Activated gamma-delta T cell treated with Interleukin-2 at 50 U/mL for 16 hours (primary cell): ENCODE data around the gene CD300LG.

Experiments
- DNase-seq: peaks from one replicate; pipeline ENCODE4 v3.0.0-alpha.2; 2020

The CD300LG gene

GRCh38 chr17:43907998-43908721 lies 61.2 kb downstream of the CD300LG start:
- peak; percentile 37 for DNase-seq

- no peak for DNase-seq
These were observed 62.7 kb downstream of the CD300LG start for GRCh38 chr17:43909537-43910231.

GRCh38 chr17:43911904-43912303 lies 64.9 kb downstream of the CD300LG start:
- no peak for DNase-seq

- DNase-seq = no peak
These were observed 65.8 kb downstream of the CD300LG start for GRCh38 chr17:43912635-43913304.
